Measurements from ENCODE around the gene SNRPD2.

The SNRPD2 gene

DNA sequence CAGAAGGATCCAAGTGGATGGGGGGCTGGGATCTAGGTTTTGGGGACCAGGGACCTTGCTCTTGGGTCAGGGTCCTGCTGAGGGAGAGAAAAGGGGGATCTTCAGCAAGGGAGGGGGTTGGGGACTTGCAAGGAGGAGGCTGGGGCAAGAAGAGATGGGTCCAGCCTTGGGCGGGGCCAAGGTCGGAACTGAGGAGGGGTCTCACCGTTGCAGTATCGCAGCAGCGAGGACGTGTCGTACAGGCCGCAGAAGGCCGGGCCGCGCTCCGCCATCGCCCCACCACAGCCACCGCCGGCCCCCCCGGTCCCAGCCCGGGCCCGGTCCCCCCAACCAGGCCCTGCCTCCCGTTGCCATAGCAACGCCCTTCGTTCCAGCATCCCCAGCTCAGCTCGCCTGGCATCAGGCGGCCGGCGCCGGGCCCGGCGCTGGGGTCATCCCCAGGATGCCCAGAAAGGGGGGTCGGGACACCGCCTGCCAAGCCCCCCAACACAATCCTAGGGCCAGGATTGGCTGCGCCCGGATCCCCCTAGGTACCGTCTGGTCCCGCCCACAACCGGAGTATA, 46.6 kb downstream of the SNRPD2 start:
- Histone ChIP-seq H3K36me3 (ENCODE audit: insufficient read depth) (no peaks in the 10 kb centered on the region), H4K20me1 (ENCODE audit: insufficient read depth) (no peaks in the 10 kb centered on the region), H3K4me2 (peak overlapping the region; percentile 69; the same call in 1 of the 2 replicates), H3K4me1 (ENCODE audit: low read depth, poor library complexity, severe bottlenecking) (peaks cover 25% of the 10 kb centered on the region), H3K27ac (no peak overlapping the region), H2AFZ (ENCODE audit: low read depth) (peak overlapping the region; percentile 83), H3K27me3 (ENCODE audit: insufficient read depth, low read depth) (peaks cover 3% of the 10 kb centered on the region; the same call in 1 of the 2 replicates), H3K9ac (no peak overlapping the region), H3K4me3 (IDR thresholded peaks at IDR 0.05; ENCODE audit: insufficient read depth, low read depth, low read length) (no peak overlapping the region), H3K79me2 (ENCODE audit: insufficient read depth, low read depth) (no peaks in the 10 kb centered on the region)
- no peak for TF ChIP-seq CTCF (conservative IDR thresholded peaks at IDR 0.05; ENCODE audit: low read depth, low read length)

DNA sequence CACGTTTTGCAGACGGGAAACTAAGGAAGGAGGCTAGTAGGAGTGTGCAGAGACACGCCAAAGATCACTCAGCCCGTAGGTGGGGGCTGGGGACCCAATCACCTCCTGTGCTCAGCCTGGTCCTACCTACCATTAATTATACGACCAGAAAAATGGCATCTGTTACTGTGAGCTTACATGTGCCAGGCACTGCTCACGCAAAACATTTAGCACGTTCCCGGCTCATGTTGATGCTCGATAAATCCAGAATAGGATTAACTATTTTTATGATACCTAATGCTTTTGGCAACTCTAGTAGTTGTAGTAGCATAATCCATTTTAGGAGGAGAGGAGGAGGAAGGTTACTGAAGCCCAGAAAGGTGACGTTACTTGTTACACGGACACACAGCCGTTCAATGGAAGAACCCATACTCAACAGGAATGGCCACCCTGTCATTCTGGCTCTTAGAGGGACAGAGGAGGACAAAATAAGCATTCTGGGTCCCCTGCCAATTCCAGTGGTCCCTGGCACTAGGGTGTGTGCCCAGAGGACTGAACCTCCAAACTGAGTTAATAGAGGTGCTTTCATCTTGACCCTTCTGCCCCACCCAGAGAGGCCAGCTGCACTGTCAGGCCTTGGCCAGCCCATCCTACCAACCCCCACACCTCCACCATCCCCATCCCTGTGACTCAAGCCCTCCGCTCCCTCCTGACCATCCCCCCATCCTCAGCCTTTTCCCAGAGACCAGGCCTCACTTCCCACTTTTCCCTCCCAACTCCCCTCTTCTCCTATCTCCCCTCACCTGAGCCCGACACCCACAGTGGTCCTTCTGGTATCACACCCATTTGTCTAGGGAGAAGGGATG, 47.6 kb downstream of the SNRPD2 start:
- Histone ChIP-seq H3K4me1 (ENCODE audit: low read depth, poor library complexity, severe bottlenecking) (peaks cover 33% of the 10 kb centered on the region), H2AFZ (ENCODE audit: low read depth) (no peak overlapping the region), H3K36me3 (ENCODE audit: insufficient read depth) (no peaks in the 10 kb centered on the region), H3K4me2 (peak overlapping the region; percentile 72; the same call in 1 of the 2 replicates), H3K79me2 (ENCODE audit: insufficient read depth, low read depth) (no peaks in the 10 kb centered on the region), H3K9ac (no peak overlapping the region), H3K4me3 (IDR thresholded peaks at IDR 0.05; ENCODE audit: insufficient read depth, low read depth, low read length) (no peak overlapping the region), H3K27ac (no peak overlapping the region), H4K20me1 (ENCODE audit: insufficient read depth) (no peaks in the 10 kb centered on the region), H3K27me3 (ENCODE audit: insufficient read depth, low read depth) (peaks cover 3% of the 10 kb centered on the region; the same call in 1 of the 2 replicates)
- TF ChIP-seq CTCF (conservative IDR thresholded peaks at IDR 0.05; ENCODE audit: low read depth, low read length) = no peak

- TF ChIP-seq CTCF (conservative IDR thresholded peaks at IDR 0.05; ENCODE audit: low read depth, low read length) = peak; percentile 99
- Histone ChIP-seq H3K27me3 (ENCODE audit: insufficient read depth, low read depth) (peaks cover 3% of the 10 kb centered on the region; the same call in 1 of the 2 replicates), H3K36me3 (ENCODE audit: insufficient read depth) (no peaks in the 10 kb centered on the region), H3K9ac (peak overlapping the region; percentile 79; the same call in 1 of the 2 replicates), H2AFZ (ENCODE audit: low read depth) (0 out of 2 replicates have a peak overlapping the region, but pooled peaks have one; percentile 15), H3K79me2 (ENCODE audit: insufficient read depth, low read depth) (no peaks in the 10 kb centered on the region), H3K4me3 (IDR thresholded peaks at IDR 0.05; ENCODE audit: insufficient read depth, low read depth, low read length) (no peak overlapping the region), H4K20me1 (ENCODE audit: insufficient read depth) (no peaks in the 10 kb centered on the region), H3K4me1 (ENCODE audit: low read depth, poor library complexity, severe bottlenecking) (peaks cover 37% of the 10 kb centered on the region), H3K4me2 (peak overlapping the region; percentile 72), H3K27ac (peak overlapping the region; percentile 93)
Observed at GRCh38 chr19:45643024-45643926, 48.5 kb downstream of the SNRPD2 start.
